A549 (cell line): ENCODE measurements around the gene WDR33. TPM values are rescaled to one million over a fixed set of nuclear protein-coding genes. Genes with fewer than 3 reads are reported as not detected.

Experiments
- ATAC-seq, 2 experiments: fragments of 200-7000 bp in 1 of 2; fragments of >200 bp in 1 of 2; cut with Nextera tagmentation in 1 of 2; cut with Tn5 transposase in 1 of 2; 3 replicates each; pipeline versions ENCODE4 v1.8.0 to v1.9.1; 2018 to 2020; ENCODE audit warnings: mild to moderate bottlenecking in 1 of 2, moderate library complexity in 1 of 2
- CTCF ChIA-PET: fragments of 300-600 bp; sonication (Branson Sonifier 250); formaldehyde crosslinking; extraction: SDS; loops from one replicate; lab custom pipeline; 2021; ENCODE audit warnings: antibody characterized with exemption, inconsistent platforms; lab: Yijun Ruan, JAX
- POLR2A ChIA-PET: fragments of 350-600 bp; formaldehyde crosslinking; extraction: SDS; loops from one replicate; lab custom pipeline; 2021; ENCODE audit warnings: antibody characterized with exemption, inconsistent platforms; lab: Yijun Ruan, JAX
- DNase-seq, 2 experiments: peaks; one replicate each; pipeline versions ENCODE4 v3.0.0 to v3.0.0-alpha.2; 2011 to 2016; ENCODE audit warnings: low read depth in 1 of 2, low spot score in 1 of 2
- FAIRE-seq: peaks from 2 replicates; lab custom pipeline; 2011; peaks lifted over from hg19 to GRCh38; lab: Jason Lieb, UNC
- H3K27ac ChIP-seq, 2 experiments: fragments of >200 bp; sonication (Bioruptor Twin); formaldehyde crosslinking; 3 replicates each; pipeline ENCODE4 v1.5.1; 2016 to 2017
- H3K4me1 ChIP-seq: fragments of >200 bp; sonication (Bioruptor Twin); formaldehyde crosslinking; 3 replicates; pipeline ENCODE4 v1.6.1; 2016
- H3K4me2 ChIP-seq: fragments of >200 bp; sonication (Bioruptor Twin); formaldehyde crosslinking; 3 replicates; pipeline ENCODE4 v1.6.1; 2016
- H3K4me3 ChIP-seq: fragments of >200 bp; sonication (Bioruptor Twin); formaldehyde crosslinking; 3 replicates; pipeline ENCODE4 v1.5.1; 2016
- H3K9me3 ChIP-seq: fragments of >200 bp; sonication (Bioruptor Twin); formaldehyde crosslinking; 3 replicates; pipeline ENCODE4 v1.6.1; 2016
- BHLHE40 ChIP-seq: IDR thresholded peaks from 2 replicates; pipeline ENCODE4 v1.6.1; 2012; ENCODE audit warnings: low read depth, low read length, inconsistent platforms
- CTCF ChIP-seq: fragments of >200 bp; sonication (Bioruptor Twin); formaldehyde crosslinking; IDR thresholded peaks from 3 replicates; pipeline ENCODE4 v1.5.1; 2016
- EHF ChIP-seq: fragments of 250-450 bp; sonication (Bioruptor Pico); IDR thresholded peaks from 2 replicates; pipeline ENCODE4 v1.5.0; 2020; ENCODE audit warnings: mild to moderate bottlenecking
- EHMT2 ChIP-seq: fragments of 200-600 bp; sonication (generic); IDR thresholded peaks from 2 replicates; pipeline ENCODE4 v1.6.1; 2016; ENCODE audit warnings: antibody characterized with exemption, low read depth, mild to moderate bottlenecking, moderate library complexity
- EP300 ChIP-seq, 2 experiments: fragments of >200 bp; sonication (Bioruptor Twin); formaldehyde crosslinking; IDR thresholded peaks; 2 replicates in 1 of 2; 3 replicates in 1 of 2; pipeline ENCODE4 v1.6.1; 2016 to 2017
- FOSL2 ChIP-seq, 2 experiments: fragments of 450-650 bp in 1 of 2; fragments of >200 bp in 1 of 2; sonication (Bioruptor Twin) in 1 of 2; formaldehyde crosslinking; IDR thresholded peaks; 2 replicates each; pipeline versions ENCODE4 v1.5.0 to v1.6.1; 2016 to 2020; ENCODE audit warnings: mild to moderate bottlenecking in 1 of 2, moderate library complexity in 1 of 2
- GATA3 ChIP-seq: IDR thresholded peaks from 2 replicates; pipeline ENCODE4 v1.6.1; 2012; ENCODE audit warnings: borderline replicate concordance
- HDAC2 ChIP-seq: fragments of 200-600 bp; sonication (generic); IDR thresholded peaks from 2 replicates; pipeline ENCODE4 v1.6.1; 2016
- HES2 ChIP-seq: fragments of >200 bp; sonication (Bioruptor Twin); formaldehyde crosslinking; IDR thresholded peaks from 2 replicates; pipeline ENCODE4 v1.6.1; 2016
- HEYL ChIP-seq: fragments of 250-450 bp; sonication (Bioruptor Pico); IDR thresholded peaks from 2 replicates; pipeline ENCODE4 v1.8.0; 2021; ENCODE audit warnings: mild to moderate bottlenecking, moderate library complexity
- HMGXB4 ChIP-seq: fragments of 250-450 bp; sonication (Bioruptor Pico); IDR thresholded peaks from 2 replicates; pipeline ENCODE4 v1.5.0; 2021; ENCODE audit warnings: mild to moderate bottlenecking, moderate library complexity, borderline replicate concordance
- HOXA7 ChIP-seq: fragments of 250-450 bp; sonication (Bioruptor Pico); IDR thresholded peaks from 2 replicates; pipeline ENCODE4 v1.5.0; 2020; ENCODE audit warnings: mild to moderate bottlenecking, moderate library complexity
- HOXB13 ChIP-seq: fragments of 250-450 bp; sonication (Bioruptor Pico); IDR thresholded peaks from 2 replicates; pipeline ENCODE4 v1.5.0; 2020; ENCODE audit warnings: low read depth, mild to moderate bottlenecking, moderate library complexity
- HOXB5 ChIP-seq: fragments of 250-450 bp; sonication (Bioruptor Pico); IDR thresholded peaks from 2 replicates; pipeline ENCODE4 v1.5.0; 2020; ENCODE audit warnings: mild to moderate bottlenecking, moderate library complexity
- NFE2L2 ChIP-seq: fragments of 150-350 bp; conservative IDR thresholded peaks from 2 replicates; pipeline ENCODE4 v1.6.1; 2014; ENCODE audit warnings: low read length
- PBX3 ChIP-seq: IDR thresholded peaks from 2 replicates; pipeline ENCODE4 v1.6.1; 2012
- PHF8 ChIP-seq: fragments of 200-600 bp; sonication (generic); IDR thresholded peaks from 2 replicates; pipeline ENCODE4 v1.6.1; 2016; ENCODE audit warnings: low read depth, mild to moderate bottlenecking, antibody characterized with exemption, moderate library complexity, borderline replicate concordance
- POLR2A ChIP-seq: IDR thresholded peaks from 2 replicates; pipeline ENCODE4 v1.6.1; 2012; ENCODE audit warnings: mild to moderate bottlenecking, low read length
- RARB ChIP-seq: fragments of 250-450 bp; sonication (Bioruptor Pico); IDR thresholded peaks from 2 replicates; pipeline ENCODE4 v1.8.0; 2021; ENCODE audit warnings: mild to moderate bottlenecking, moderate library complexity
- RCOR1 ChIP-seq: fragments of 150-350 bp; IDR thresholded peaks from 2 replicates; pipeline ENCODE4 v1.6.1; 2014; ENCODE audit warnings: antibody characterized with exemption, low read length, low read depth
- SMC3 ChIP-seq: fragments of >200 bp; sonication (Bioruptor Twin); formaldehyde crosslinking; IDR thresholded peaks from 3 replicates; pipeline ENCODE4 v1.6.1; 2018; ENCODE audit warnings: inconsistent platforms
- SREBF2 ChIP-seq: fragments of 450-650 bp; IDR thresholded peaks from 2 replicates; pipeline ENCODE4 v1.6.1; 2014; ENCODE audit warnings: mild to moderate bottlenecking, moderate library complexity
- ZFP36 ChIP-seq: fragments of 450-650 bp; IDR thresholded peaks from 2 replicates; pipeline ENCODE4 v1.6.1; 2014; ENCODE audit warnings: borderline replicate concordance; ENCODE audit not compliant: partially characterized antibody
- WGBS: methylation state at CpG from one replicate; pipeline ENCODE4 v1.1.6; 2017; ENCODE audit errors: missing lambda C conversion rate; 5-methylcytosine and 5-hydroxymethylcytosine counted together
- polyA plus RNA-seq, 4 experiments: library from polyadenylated mRNA; depleted of rRNA in 3 of 4; stranded (reverse); fragments of >200 nt; fragmentation: RNase III in 1 of 4; extraction: RNeasy Plus Mini Kit Qiagen cat#74134 plus additional on column Dnase treatment in 1 of 4; gene quantifications; 2 replicates in 3 of 4; 3 replicates in 1 of 4; pipeline ENCODE4 v1.2.3, GENCODE V29; 2011 to 2017

Gene WDR33
- polyA plus RNA-seq, 2 of the 4 experiments (the other 2 are of a cell fraction), result 21.3 to 67.1 TPM

GRCh38 chr2:127762846-127763245 lies 48.1 kb downstream of the WDR33 start:
- ChIA-PET CTCF (interaction anchor here (1.0 to 1.2 kb wide), 2 partner anchors 8 to 38 kb away, joined by 3 to 4 read pairs; no protein-coding TSS in a partner anchor), POLR2A (no interaction called here)
- Histone ChIP-seq H3K27ac (no peak overlapping the region), H3K4me3 (no peak overlapping the region), H3K4me2 (no peak overlapping the region)
- FAIRE-seq (no peak), DNase-seq (no peak), ATAC-seq (no peak)
- TF ChIP-seq RARB (CRISPR knock-in tag) (no peak), EHMT2 (no peak), HES2 (no peak), SMC3 (no peak), HOXA7 (CRISPR knock-in tag) (no peak), HOXB5 (no peak), CTCF (no peak), HMGXB4 (CRISPR knock-in tag) (no peak), PHF8 (no peak), NFE2L2 (no peak), RCOR1 (no peak)
- TF ChIP-seq, all 56 proteins: peak for 0
- H3K9me3 ChIP-seq, result no peaks in the 10 kb centered on the region
- WGBS, result 84% methylated on average over 6 of the region's 6 CpGs
- no peaks in the 10 kb centered on the region for H3K4me1 ChIP-seq

- 92% methylated on average over 6 of the region's 6 CpGs for WGBS
- Histone ChIP-seq H3K4me1 (no peaks in the 10 kb centered on the region), H3K9me3 (no peaks in the 10 kb centered on the region), H3K4me2 (no peak overlapping the region), H3K27ac (no peak overlapping the region), H3K4me3 (no peak overlapping the region)
- FAIRE-seq (no peak), ATAC-seq (no peak), DNase-seq (no peak)
- no peak for TF ChIP-seq HOXB13
- no peak for TF ChIP-seq EP300 (IDR thresholded peaks at IDR 0.05)
- TF ChIP-seq EHF (CRISPR knock-in tag), result no peak
- no peak for TF ChIP-seq PBX3
- TF ChIP-seq SREBF2, result no peak
- TF ChIP-seq FOSL2 (IDR thresholded peaks at IDR 0.05), result no peak
- TF ChIP-seq FOSL2 (CRISPR knock-in tag; IDR thresholded peaks at IDR 0.05), result no peak
- no peak for TF ChIP-seq POLR2A
- TF ChIP-seq HDAC2, result no peak
- TF ChIP-seq HEYL (CRISPR knock-in tag), result no peak
- TF ChIP-seq GATA3, result no peak
- TF ChIP-seq SMC3, result no peak
- TF ChIP-seq ZFP36, result no peak
- no peak for TF ChIP-seq BHLHE40
- POLR2A ChIA-PET, result no interaction called here
- CTCF ChIA-PET, result interaction anchor here (1.2 kb wide), 1 partner anchor 38 kb away, joined by 3 read pairs; no protein-coding TSS in a partner anchor
Observed at GRCh38 chr2:127762441-127762840, 48.5 kb downstream of the WDR33 start.
